ENCODE data around the gene TMEM14B.
"Not testable (repeated sequence)": the region's sequence is repeated elsewhere in the genome, so short reads cannot be mapped to it uniquely, and the experiment has no call there.

The TMEM14B gene

GRCh38 chr6:10746915-10747250 is 722 bp upstream of the TMEM14B start:
- no peak for DNase-seq (ENCODE audit: low read depth)

GRCh38 chr6:10749734-10750133 is 2.1 kb downstream of the TMEM14B start:
- no peak for DNase-seq (ENCODE audit: low read depth)

- DNase-seq (ENCODE audit: low read depth): not testable (repeated sequence)
These were observed 3.0 kb downstream of the TMEM14B start for GRCh38 chr6:10750568-10750967.

- DNase-seq (ENCODE audit: low read depth): not testable (repeated sequence)
These were observed 4.2 kb downstream of the TMEM14B start for GRCh38 chr6:10751757-10752156.

GRCh38 chr6:10756085-10756484 is 8.5 kb downstream of the TMEM14B start:
- DNase-seq (ENCODE audit: low read depth): no peak

GRCh38 chr6:10759312-10759839 is 11.8 kb downstream of the TMEM14B start:
- DNase-seq (ENCODE audit: low read depth): no peak

- no peak for DNase-seq (ENCODE audit: low read depth)
These were observed 12.3 kb downstream of the TMEM14B start for GRCh38 chr6:10759884-10760329.

GRCh38 chr6:10763006-10763405 is 15.4 kb downstream of the TMEM14B start:
- DNase-seq (ENCODE audit: low read depth): no peak

- DNase-seq (ENCODE audit: low read depth): no peak
These were observed 21.8 kb downstream of the TMEM14B start for GRCh38 chr6:10769419-10769818.

- DNase-seq (ENCODE audit: low read depth): no peak
These were observed 23.8 kb downstream of the TMEM14B start for GRCh38 chr6:10771371-10771894.

GRCh38 chr6:10778230-10778629 is 30.6 kb downstream of the TMEM14B start:
- no peak for DNase-seq (ENCODE audit: low read depth)

GRCh38 chr6:10779076-10779475 is 31.5 kb downstream of the TMEM14B start:
- DNase-seq (ENCODE audit: low read depth): no peak

- no peak for DNase-seq (ENCODE audit: low read depth)
These were observed 44.1 kb downstream of the TMEM14B start for GRCh38 chr6:10791673-10792072.

GRCh38 chr6:10792101-10792500 is 44.5 kb downstream of the TMEM14B start:
- DNase-seq (ENCODE audit: low read depth): no peak

- no peak for DNase-seq (ENCODE audit: low read depth)
These were observed 45.4 kb downstream of the TMEM14B start for GRCh38 chr6:10793035-10793434.

- DNase-seq (ENCODE audit: low read depth): no peak
These were observed 46.1 kb downstream of the TMEM14B start for GRCh38 chr6:10793695-10794094.

GRCh38 chr6:10794239-10794638 is 46.6 kb downstream of the TMEM14B start:
- no peak for DNase-seq (ENCODE audit: low read depth)

GRCh38 chr6:10800810-10801209 is 53.2 kb downstream of the TMEM14B start:
- DNase-seq (ENCODE audit: low read depth): no peak

GRCh38 chr6:10801224-10801848 is 53.7 kb downstream of the TMEM14B start:
- peak; percentile 43 for DNase-seq (ENCODE audit: low read depth)

Measured in activated T-cell treated with anti-CD3 and anti-CD28 coated beads for 1 hour (primary cell).